IMR-90 (cell line): ENCODE data around the gene ADCY4. TPM values are rescaled to one million over a fixed set of nuclear protein-coding genes. Genes with fewer than 3 reads are reported as not detected.
A peak's percentile ranks its signal among the peaks of the same experiment; 100 is the strongest.

ENCODE experiments used
- ATAC-seq: fragments of 200-7000 bp; cut with Tn5 transposase; 2 replicates; pipeline ENCODE4 v1.9.1; 2020; ENCODE audit warnings: low read depth, mild to moderate bottlenecking, moderate library complexity
- BruUV-seq: library from RNA; stranded (reverse); fragments of 400-500 nt; replicated peaks from 2 replicates; lab custom pipeline; 2021; lab: Mats Ljungman, UMichigan
- CTCF ChIA-PET: fragments of 300-600 bp; formaldehyde crosslinking; extraction: SDS; loops from one replicate; lab custom pipeline; 2021; ENCODE audit warnings: antibody characterized with exemption; lab: Yijun Ruan, JAX
- POLR2A ChIA-PET: fragments of 300-600 bp; sonication (Branson Sonifier 250); formaldehyde crosslinking; loops from one replicate; lab custom pipeline; 2022; ENCODE audit warnings: antibody characterized with exemption; ENCODE audit not compliant: unreplicated experiment; lab: Charles Lee
- DNase-seq: peaks from one replicate; pipeline ENCODE4 v3.0.0; 2013
- H2AFZ ChIP-seq: replicated peaks from 2 replicates; pipeline ENCODE3; 2013; ENCODE audit warnings: low read length, mild to moderate bottlenecking; ENCODE audit not compliant: poor library complexity
- H2AK5ac ChIP-seq: 2 replicates; pipeline ENCODE4 v1.6.1; 2013; ENCODE audit warnings: low read depth, low read length, inconsistent platforms
- H2AK9ac ChIP-seq: replicated peaks from 2 replicates; pipeline ENCODE3; 2013; ENCODE audit warnings: mild to moderate bottlenecking, low read depth, low read length, moderate library complexity; ENCODE audit not compliant: poor library complexity
- H2BK120ac ChIP-seq: 2 replicates; pipeline ENCODE4 v1.6.1; 2013; ENCODE audit warnings: low read depth, low read length, inconsistent platforms
- H2BK15ac ChIP-seq: 3 replicates; pipeline ENCODE4 v1.6.1; 2013; ENCODE audit warnings: low read depth, low read length, inconsistent platforms
- H2BK20ac ChIP-seq: 2 replicates; pipeline ENCODE4 v1.6.1; 2013; ENCODE audit warnings: low read depth, mild to moderate bottlenecking, inconsistent platforms, low read length, moderate library complexity
- H2BK5ac ChIP-seq: 2 replicates; pipeline ENCODE4 v1.6.1; 2013; ENCODE audit warnings: mild to moderate bottlenecking, low read depth, low read length, inconsistent platforms; ENCODE audit not compliant: poor library complexity, severe bottlenecking
- H3K14ac ChIP-seq: replicated peaks from 2 replicates; pipeline ENCODE4 v1.6.1; 2013; ENCODE audit warnings: low read depth, low read length, inconsistent platforms
- H3K18ac ChIP-seq: 2 replicates; pipeline ENCODE4 v1.6.1; 2013; ENCODE audit warnings: low read depth, low read length, control low read depth
- H3K23ac ChIP-seq: 2 replicates; pipeline ENCODE4 v1.6.1; 2013; ENCODE audit warnings: low read depth, low read length, inconsistent platforms
- H3K27ac ChIP-seq: 2 replicates; pipeline ENCODE4 v1.5.1; 2013; ENCODE audit warnings: mild to moderate bottlenecking, control low read depth, low read length; ENCODE audit not compliant: insufficient read depth
- H3K27me3 ChIP-seq: 2 replicates; pipeline ENCODE4 v1.6.1; 2013; ENCODE audit warnings: low read length; ENCODE audit not compliant: control insufficient read depth, insufficient read depth
- H3K36me3 ChIP-seq: 2 replicates; pipeline ENCODE4 v1.6.1; 2013; ENCODE audit warnings: low read length, mixed read lengths; ENCODE audit not compliant: control insufficient read depth, insufficient read depth
- H3K4ac ChIP-seq: 2 replicates; pipeline ENCODE4 v1.6.1; 2013; ENCODE audit warnings: low read depth, low read length, inconsistent platforms
- H3K4me1 ChIP-seq: 2 replicates; pipeline ENCODE4 v1.6.1; 2013; ENCODE audit warnings: low read length, mixed read lengths; ENCODE audit not compliant: control insufficient read depth, insufficient read depth
- H3K4me2 ChIP-seq: 2 replicates; pipeline ENCODE4 v1.6.1; 2013; ENCODE audit warnings: low read depth, mild to moderate bottlenecking, control low read depth, low read length, moderate library complexity
- H3K4me3 ChIP-seq: 2 replicates; pipeline ENCODE4 v1.5.1; 2013; ENCODE audit warnings: low read depth, mild to moderate bottlenecking, control low read depth, low read length, moderate library complexity; ENCODE audit not compliant: insufficient read depth
- H3K56ac ChIP-seq: 2 replicates; pipeline ENCODE4 v1.6.1; 2013; ENCODE audit warnings: low read length, inconsistent platforms; ENCODE audit not compliant: insufficient read depth; ENCODE audit errors: extremely low read depth
- H3K79me1 ChIP-seq, 2 experiments: 2 replicates each; pipeline ENCODE4 v1.6.1; 2013; ENCODE audit warnings: low read length in 2 of 2, inconsistent platforms in 1 of 2, low read depth in 1 of 2
- H3K9ac ChIP-seq: 2 replicates; pipeline ENCODE4 v1.6.1; 2013; ENCODE audit warnings: low read depth, low read length, control low read depth
- H3K9me1 ChIP-seq: 2 replicates; pipeline ENCODE4 v1.6.1; 2013; ENCODE audit warnings: low read length, inconsistent platforms; ENCODE audit not compliant: insufficient read depth
- H3K9me3 ChIP-seq: 2 replicates; pipeline ENCODE4 v1.6.1; 2013; ENCODE audit warnings: low read length; ENCODE audit not compliant: control insufficient read depth, insufficient read depth
- H4K20me1 ChIP-seq: 2 replicates; pipeline ENCODE4 v1.6.1; 2013; ENCODE audit warnings: low read length, inconsistent platforms; ENCODE audit not compliant: insufficient read depth
- H4K5ac ChIP-seq: 2 replicates; pipeline ENCODE4 v1.6.1; 2013; ENCODE audit warnings: mild to moderate bottlenecking, low read depth, low read length, control low read depth
- H4K8ac ChIP-seq, 2 experiments: 2 replicates each; pipeline ENCODE4 v1.6.1; 2013; ENCODE audit warnings: low read depth in 2 of 2, low read length in 2 of 2, control low read depth in 1 of 2, inconsistent platforms in 1 of 2
- H4K91ac ChIP-seq: 2 replicates; pipeline ENCODE4 v1.6.1; 2013; ENCODE audit warnings: low read depth, low read length, inconsistent platforms; ENCODE audit not compliant: insufficient read depth
- BHLHE40 ChIP-seq: fragments of 150-350 bp; IDR thresholded peaks from 2 replicates; pipeline ENCODE4 v1.6.1; 2016; ENCODE audit warnings: mild to moderate bottlenecking, low read depth, low read length
- CEBPB ChIP-seq: IDR thresholded peaks from 2 replicates; pipeline ENCODE4 v1.6.1; 2012; ENCODE audit warnings: low read depth, low read length, improper control_type of control experiment
- FOS ChIP-seq: fragments of 150-350 bp; IDR thresholded peaks from 2 replicates; pipeline ENCODE4 v1.6.1; 2016; ENCODE audit warnings: low read depth, low read length
- MAFK ChIP-seq: IDR thresholded peaks from 2 replicates; pipeline ENCODE4 v1.6.1; 2012; ENCODE audit warnings: low read depth, low read length, improper control_type of control experiment
- MAZ ChIP-seq: IDR thresholded peaks from 2 replicates; pipeline ENCODE4 v1.6.1; 2012; ENCODE audit warnings: low read depth, mild to moderate bottlenecking, low read length, improper control_type of control experiment, moderate library complexity, borderline replicate concordance
- MXI1 ChIP-seq: IDR thresholded peaks from 2 replicates; pipeline ENCODE4 v1.6.1; 2012; ENCODE audit warnings: low read depth, mild to moderate bottlenecking, low read length, moderate library complexity, borderline replicate concordance
- NFE2L2 ChIP-seq: fragments of 150-350 bp; IDR thresholded peaks from 2 replicates; pipeline ENCODE4 v1.6.1; 2016; ENCODE audit warnings: low read depth, mild to moderate bottlenecking, low read length
- POLR2A ChIP-seq: IDR thresholded peaks from 2 replicates; pipeline ENCODE4 v1.6.1; 2012; ENCODE audit warnings: mild to moderate bottlenecking, low read depth, low read length
- RAD21 ChIP-seq: IDR thresholded peaks from 2 replicates; pipeline ENCODE4 v1.6.1; 2012; ENCODE audit warnings: low read length, improper control_type of control experiment
- RCOR1 ChIP-seq: IDR thresholded peaks from 2 replicates; pipeline ENCODE4 v1.6.1; 2012; ENCODE audit warnings: mild to moderate bottlenecking, low read length, improper control_type of control experiment; ENCODE audit not compliant: insufficient replicate concordance
- RFX5 ChIP-seq: IDR thresholded peaks from 2 replicates; pipeline ENCODE4 v1.8.0; 2012; ENCODE audit warnings: low read depth, mild to moderate bottlenecking, low read length, moderate library complexity
- SMC3 ChIP-seq: fragments of 150-350 bp; IDR thresholded peaks from 2 replicates; pipeline ENCODE4 v1.6.1; 2016; ENCODE audit warnings: low read depth, mild to moderate bottlenecking, antibody characterized with exemption, low read length, moderate library complexity
- WGBS, 2 experiments: methylation state at CpG; one replicate each; pipeline versions ENCODE4 v1.1.5 to v1.1.7; 2013; ENCODE audit warnings: missing lambda C conversion rate in 2 of 2; ENCODE audit not compliant: insufficient read length in 1 of 2; ENCODE audit errors: extremely low coverage in 2 of 2; 5-methylcytosine and 5-hydroxymethylcytosine counted together
- dilution Hi-C: fragments of 300-500 bp; cut with HindIII; formaldehyde crosslinking; loops from one replicate; pipeline ENCODE4 v1.14.3; 2018; ENCODE audit warnings: low sequenced_read_pairs; ENCODE audit not compliant: unreplicated experiment
- in situ Hi-C: fragments of 300-500 bp; cut with MboI; formaldehyde crosslinking; loops from 3 replicates; pipeline ENCODE4 v1.14.3; 2019; ENCODE audit warnings: low sequenced_read_pairs, inconsistent platforms, mixed read lengths
- intact Hi-C: fragments of 100-400 bp; cut with micrococcal nuclease; formaldehyde crosslinking; loops from 2 replicates; pipeline ENCODE4 v1.10.0; 2022
- polyA plus RNA-seq, 3 experiments: library from polyadenylated mRNA; depleted of rRNA; stranded (reverse); fragments of >200 nt; gene quantifications; 2 replicates each; pipeline ENCODE4 v1.2.3, GENCODE V29; 2012; ENCODE audit warnings: low replicate concordance in 1 of 3
- total RNA-seq: library from RNA; depleted of rRNA; stranded (reverse); fragments of >200 nt; gene quantifications from 2 replicates; pipeline ENCODE4 v1.2.3, GENCODE V29; 2012
- TF ChIP-seq, protein P1 (sequence below): fragments of 150-350 bp; IDR thresholded peaks from 2 replicates; pipeline ENCODE4 v1.6.1; 2017; ENCODE audit warnings: mild to moderate bottlenecking, antibody characterized with exemption, low read length, low read depth
- TF ChIP-seq, protein P2 (sequence below): conservative IDR thresholded peaks from 2 replicates; pipeline ENCODE4 v1.5.1; 2012; ENCODE audit warnings: mild to moderate bottlenecking, low read depth, low read length, improper control_type of control experiment
- TF ChIP-seq, protein P3 (sequence below): fragments of 150-350 bp; IDR thresholded peaks from 2 replicates; pipeline ENCODE4 v1.6.1; 2016; ENCODE audit warnings: low read depth, mild to moderate bottlenecking, low read length, moderate library complexity, borderline replicate concordance

The ADCY4 gene
- total and polyA plus RNA-seq, 2 of the 4 experiments (the other 2 are of a cell fraction), result not detected

DNA sequence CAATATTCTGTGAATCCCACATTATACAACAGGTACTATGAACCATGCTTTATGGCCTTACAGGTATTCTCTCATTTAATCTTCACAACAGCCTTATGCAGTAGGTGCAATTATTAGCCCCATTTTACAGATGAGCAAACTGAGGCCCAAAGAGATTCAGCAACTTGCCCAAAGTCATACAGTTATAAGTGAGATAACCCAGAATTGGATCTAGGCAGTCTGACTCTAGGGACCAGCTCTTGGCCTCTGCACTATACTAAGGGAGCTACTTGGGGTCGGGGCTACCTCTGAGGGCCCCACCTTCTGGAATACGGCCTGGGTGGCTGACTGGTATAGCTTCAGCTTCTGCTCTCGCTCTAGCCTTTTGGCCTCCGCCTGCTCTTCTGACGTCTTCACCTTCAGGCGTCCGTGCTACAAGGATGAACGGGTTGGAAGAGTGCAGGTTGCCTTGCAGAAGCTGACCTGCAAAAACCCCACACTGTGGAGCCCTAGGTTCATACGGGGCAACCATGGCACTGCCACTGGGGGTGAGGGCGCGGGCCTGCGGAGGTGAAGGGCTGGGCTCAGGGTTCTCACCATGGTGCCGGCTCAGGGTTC, 64.2 kb downstream of the ADCY4 start:
- ChIA-PET CTCF (interaction anchor here (0.8 to 2.0 kb wide), 4 partner anchors 9 to 28 kb away, joined by 3 to 11 read pairs (median 4); partner anchors contain the start of gene TINF2), POLR2A (no interaction called here)
- Histone ChIP-seq H3K4me3 (peak overlapping the region; percentile 63), H4K8ac (peak overlapping the region; percentile 90 to 97; a peak in 3 of 4 replicates), H2BK5ac (peak overlapping the region; percentile 90), H3K36me3 (peaks cover 27% of the 10 kb centered on the region), H3K4ac (peak overlapping the region; percentile 96), H3K79me1 (peaks cover 10 to 28% of the 10 kb centered on the region in 2 experiments), H2BK120ac (no peak overlapping the region), H3K9me1 (peaks cover 5% of the 10 kb centered on the region; the same call in 1 of the 2 replicates), H3K14ac (peak overlapping the region; percentile 97), H4K91ac (no peak overlapping the region; the same call in 1 of the 2 replicates), H3K27me3 (no peaks in the 10 kb centered on the region), H3K9me3 (no peaks in the 10 kb centered on the region), H2AK9ac (peak overlapping the region; percentile 100), H3K23ac (no peak overlapping the region), H2AK5ac (0 out of 2 replicates have a peak overlapping the region, but pooled peaks have one; percentile 40), H3K4me1 (peaks cover 5% of the 10 kb centered on the region; the same call in 1 of the 2 replicates), H3K9ac (peak overlapping the region; percentile 92), H3K56ac (no peak overlapping the region; the same call in 1 of the 2 replicates), H2BK15ac (no peak overlapping the region), H2AFZ (peak overlapping the region; percentile 97), H4K20me1 (no peaks in the 10 kb centered on the region), H3K4me2 (peak overlapping the region; percentile 88), H4K5ac (peak overlapping the region; percentile 92), H3K18ac (peak overlapping the region; percentile 78; the same call in 1 of the 2 replicates), H2BK20ac (no peak overlapping the region), H3K27ac (peak overlapping the region; percentile 89)
- in situ Hi-C loops, result no loop called here
- dilution Hi-C loops, result no loop called here
- intact Hi-C loops, result loop anchor here (1.0 to 2.0 kb wide), 3 partner anchors 14 to 28 kb away; partner anchors contain the start of gene TINF2
- BruUV-seq, result no TSS peak
- WGBS, 2 experiments, result 76% methylated on average over 2 of the region's 13 CpGs; no CpG with 5 or more reads in 1 of the 2 experiments
- ATAC-seq (no peak), DNase-seq (no peak)
- TF ChIP-seq, protein P1, sequence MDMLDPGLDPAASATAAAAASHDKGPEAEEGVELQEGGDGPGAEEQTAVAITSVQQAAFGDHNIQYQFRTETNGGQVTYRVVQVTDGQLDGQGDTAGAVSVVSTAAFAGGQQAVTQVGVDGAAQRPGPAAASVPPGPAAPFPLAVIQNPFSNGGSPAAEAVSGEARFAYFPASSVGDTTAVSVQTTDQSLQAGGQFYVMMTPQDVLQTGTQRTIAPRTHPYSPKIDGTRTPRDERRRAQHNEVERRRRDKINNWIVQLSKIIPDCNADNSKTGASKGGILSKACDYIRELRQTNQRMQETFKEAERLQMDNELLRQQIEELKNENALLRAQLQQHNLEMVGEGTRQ, result no peak
- TF ChIP-seq, protein P2, sequence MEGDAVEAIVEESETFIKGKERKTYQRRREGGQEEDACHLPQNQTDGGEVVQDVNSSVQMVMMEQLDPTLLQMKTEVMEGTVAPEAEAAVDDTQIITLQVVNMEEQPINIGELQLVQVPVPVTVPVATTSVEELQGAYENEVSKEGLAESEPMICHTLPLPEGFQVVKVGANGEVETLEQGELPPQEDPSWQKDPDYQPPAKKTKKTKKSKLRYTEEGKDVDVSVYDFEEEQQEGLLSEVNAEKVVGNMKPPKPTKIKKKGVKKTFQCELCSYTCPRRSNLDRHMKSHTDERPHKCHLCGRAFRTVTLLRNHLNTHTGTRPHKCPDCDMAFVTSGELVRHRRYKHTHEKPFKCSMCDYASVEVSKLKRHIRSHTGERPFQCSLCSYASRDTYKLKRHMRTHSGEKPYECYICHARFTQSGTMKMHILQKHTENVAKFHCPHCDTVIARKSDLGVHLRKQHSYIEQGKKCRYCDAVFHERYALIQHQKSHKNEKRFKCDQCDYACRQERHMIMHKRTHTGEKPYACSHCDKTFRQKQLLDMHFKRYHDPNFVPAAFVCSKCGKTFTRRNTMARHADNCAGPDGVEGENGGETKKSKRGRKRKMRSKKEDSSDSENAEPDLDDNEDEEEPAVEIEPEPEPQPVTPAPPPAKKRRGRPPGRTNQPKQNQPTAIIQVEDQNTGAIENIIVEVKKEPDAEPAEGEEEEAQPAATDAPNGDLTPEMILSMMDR, result no peak
- TF ChIP-seq, protein P3, sequence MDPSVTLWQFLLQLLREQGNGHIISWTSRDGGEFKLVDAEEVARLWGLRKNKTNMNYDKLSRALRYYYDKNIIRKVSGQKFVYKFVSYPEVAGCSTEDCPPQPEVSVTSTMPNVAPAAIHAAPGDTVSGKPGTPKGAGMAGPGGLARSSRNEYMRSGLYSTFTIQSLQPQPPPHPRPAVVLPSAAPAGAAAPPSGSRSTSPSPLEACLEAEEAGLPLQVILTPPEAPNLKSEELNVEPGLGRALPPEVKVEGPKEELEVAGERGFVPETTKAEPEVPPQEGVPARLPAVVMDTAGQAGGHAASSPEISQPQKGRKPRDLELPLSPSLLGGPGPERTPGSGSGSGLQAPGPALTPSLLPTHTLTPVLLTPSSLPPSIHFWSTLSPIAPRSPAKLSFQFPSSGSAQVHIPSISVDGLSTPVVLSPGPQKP, result no peak
- TF ChIP-seq POLR2A (no peak), MAZ (no peak), NFE2L2 (no peak), RCOR1 (no peak), RAD21 (no peak), BHLHE40 (no peak), SMC3 (no peak), FOS (no peak), MAFK (no peak), CEBPB (no peak), MXI1 (no peak), RFX5 (no peak)
